ENCODE measurements around the gene DNMT3L.

- TF ChIP-seq, protein P1, sequence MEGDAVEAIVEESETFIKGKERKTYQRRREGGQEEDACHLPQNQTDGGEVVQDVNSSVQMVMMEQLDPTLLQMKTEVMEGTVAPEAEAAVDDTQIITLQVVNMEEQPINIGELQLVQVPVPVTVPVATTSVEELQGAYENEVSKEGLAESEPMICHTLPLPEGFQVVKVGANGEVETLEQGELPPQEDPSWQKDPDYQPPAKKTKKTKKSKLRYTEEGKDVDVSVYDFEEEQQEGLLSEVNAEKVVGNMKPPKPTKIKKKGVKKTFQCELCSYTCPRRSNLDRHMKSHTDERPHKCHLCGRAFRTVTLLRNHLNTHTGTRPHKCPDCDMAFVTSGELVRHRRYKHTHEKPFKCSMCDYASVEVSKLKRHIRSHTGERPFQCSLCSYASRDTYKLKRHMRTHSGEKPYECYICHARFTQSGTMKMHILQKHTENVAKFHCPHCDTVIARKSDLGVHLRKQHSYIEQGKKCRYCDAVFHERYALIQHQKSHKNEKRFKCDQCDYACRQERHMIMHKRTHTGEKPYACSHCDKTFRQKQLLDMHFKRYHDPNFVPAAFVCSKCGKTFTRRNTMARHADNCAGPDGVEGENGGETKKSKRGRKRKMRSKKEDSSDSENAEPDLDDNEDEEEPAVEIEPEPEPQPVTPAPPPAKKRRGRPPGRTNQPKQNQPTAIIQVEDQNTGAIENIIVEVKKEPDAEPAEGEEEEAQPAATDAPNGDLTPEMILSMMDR (IDR thresholded peaks at IDR 0.05 in 8 of 11, conservative IDR thresholded peaks at IDR 0.05 in 3 of 11), result no peak
- TF ChIP-seq POLR2AphosphoS5 (IDR thresholded peaks at IDR 0.05) (no peak), POLR2A (IDR thresholded peaks at IDR 0.05) (no peak)
These were observed 32.9 kb upstream of the DNMT3L start for GRCh38 chr21:44294391-44295162.

Measured in spleen (tissue), 7 donors.